Tibial nerve (tissue), 4 donors: ENCODE data around the gene ARPC1B. TPM values are rescaled to one million over a fixed set of nuclear protein-coding genes. Genes with fewer than 3 reads are reported as not detected.
A peak's percentile ranks its signal among the peaks of the same experiment; 100 is the strongest.

ENCODE experiments used
- DNase-seq, 2 donors: peaks; one replicate each; pipeline ENCODE4 v3.0.0-alpha.2; 2019; ENCODE audit warnings: low spot score in 2 of 2
- H3K27ac ChIP-seq, 4 donors: fragments of 200-600 bp; sonication (generic) in 3 of 4; one replicate each; pipeline ENCODE4 v1.5.1; 2017 to 2019; ENCODE audit warnings: mild to moderate bottlenecking in 1 of 4
- H3K27me3 ChIP-seq, 2 donors: fragments of 200-600 bp; sonication (generic) in 1 of 2; one replicate each; pipeline versions ENCODE4 v1.5.1 to v1.6.0; 2017 to 2019
- H3K36me3 ChIP-seq, 3 donors: fragments of 200-600 bp; sonication (generic); one replicate each; pipeline ENCODE4 v1.5.1; 2018 to 2019
- H3K4me1 ChIP-seq, 4 donors: fragments of 200-600 bp; sonication (generic) in 3 of 4; one replicate each; pipeline ENCODE4 v1.5.1; 2017 to 2019
- H3K4me3 ChIP-seq, 4 donors: fragments of 200-600 bp; sonication (generic) in 3 of 4; one replicate each; pipeline ENCODE4 v1.5.1; 2017 to 2019; ENCODE audit warnings: mild to moderate bottlenecking in 1 of 4, moderate library complexity in 1 of 4
- H3K9me3 ChIP-seq, 4 donors: fragments of 200-600 bp; sonication (generic) in 3 of 4; one replicate each; pipeline ENCODE4 v1.5.1; 2017 to 2019
- EP300 ChIP-seq, 2 donors: sonication (generic); formaldehyde crosslinking; IDR thresholded peaks; one replicate each; pipeline ENCODE4 v1.6.1; 2017; ENCODE audit warnings: antibody characterized with exemption in 2 of 2, mild to moderate bottlenecking in 1 of 2
- POLR2A ChIP-seq, 2 donors: fragments of 450-650 bp; IDR thresholded peaks; one replicate each; pipeline ENCODE4 v1.6.1; 2017; ENCODE audit warnings: antibody characterized with exemption in 2 of 2, mild to moderate bottlenecking in 2 of 2, moderate library complexity in 2 of 2
- WGBS, 2 donors: methylation state at CpG; one replicate each; pipeline ENCODE4 v1.1.5; 2018; 5-methylcytosine and 5-hydroxymethylcytosine counted together
- total RNA-seq, 4 donors: library from RNA; depleted of rRNA; stranded (reverse); fragments of >200 nt; gene quantifications; one replicate each; pipeline ENCODE4 v1.1.0, GENCODE V29; 2016
- TF ChIP-seq, protein P1 (sequence below), 5 experiments: fragments of 200-600 bp in 3 of 5; fragments of 450-650 bp in 2 of 5; sonication (generic) in 3 of 5; IDR thresholded peaks; one replicate each; pipeline ENCODE4 v1.5.1; 2016 to 2019; ENCODE audit warnings: antibody characterized with exemption in 5 of 5, mild to moderate bottlenecking in 3 of 5, moderate library complexity in 2 of 5

ARPC1B gene
- total RNA-seq, 4 donors from 2014 or later, result 178 to 337 (median 306) TPM

DNA sequence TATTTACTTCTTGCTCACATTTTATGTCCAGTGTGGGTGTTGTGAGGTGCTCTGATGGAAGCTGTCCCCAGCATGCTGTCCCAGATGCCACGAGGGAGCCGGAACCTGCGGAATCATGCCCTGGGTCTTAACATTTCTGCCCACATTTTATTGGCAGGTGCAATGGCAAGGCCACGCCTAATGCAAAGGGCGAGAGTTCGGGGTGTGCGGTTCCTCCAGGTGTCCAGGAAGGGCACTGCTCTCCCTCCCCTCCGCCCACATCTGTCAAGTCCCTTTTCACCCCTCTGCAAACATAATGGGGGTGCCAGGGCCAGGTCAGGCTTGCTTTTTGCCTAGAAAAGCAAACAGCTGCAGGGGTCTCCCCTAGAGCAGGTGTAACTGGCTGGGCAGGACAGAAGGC lies 17.5 kb downstream of the ARPC1B start:
- Histone ChIP-seq H3K27me3 (no peaks in the 10 kb centered on the region), H3K4me1 (peaks cover 0 to 50% (median 18%) of the 10 kb centered on the region in 4 donors), H3K27ac (peak overlapping the region; percentile 70 to 88 (median 76)), H3K9me3 (no peaks in the 10 kb centered on the region), H3K36me3 (peaks cover 0 to 89% (median 11%) of the 10 kb centered on the region in 3 donors), H3K4me3 (peak overlapping the region in 1 of 4 donors; percentile 53)
- TF ChIP-seq POLR2A (IDR thresholded peaks at IDR 0.05), result no peak
- DNase-seq, result no peak
- WGBS, 2 donors, result 83 to 89% methylated on average over 8 of the region's 8 CpGs

DNA sequence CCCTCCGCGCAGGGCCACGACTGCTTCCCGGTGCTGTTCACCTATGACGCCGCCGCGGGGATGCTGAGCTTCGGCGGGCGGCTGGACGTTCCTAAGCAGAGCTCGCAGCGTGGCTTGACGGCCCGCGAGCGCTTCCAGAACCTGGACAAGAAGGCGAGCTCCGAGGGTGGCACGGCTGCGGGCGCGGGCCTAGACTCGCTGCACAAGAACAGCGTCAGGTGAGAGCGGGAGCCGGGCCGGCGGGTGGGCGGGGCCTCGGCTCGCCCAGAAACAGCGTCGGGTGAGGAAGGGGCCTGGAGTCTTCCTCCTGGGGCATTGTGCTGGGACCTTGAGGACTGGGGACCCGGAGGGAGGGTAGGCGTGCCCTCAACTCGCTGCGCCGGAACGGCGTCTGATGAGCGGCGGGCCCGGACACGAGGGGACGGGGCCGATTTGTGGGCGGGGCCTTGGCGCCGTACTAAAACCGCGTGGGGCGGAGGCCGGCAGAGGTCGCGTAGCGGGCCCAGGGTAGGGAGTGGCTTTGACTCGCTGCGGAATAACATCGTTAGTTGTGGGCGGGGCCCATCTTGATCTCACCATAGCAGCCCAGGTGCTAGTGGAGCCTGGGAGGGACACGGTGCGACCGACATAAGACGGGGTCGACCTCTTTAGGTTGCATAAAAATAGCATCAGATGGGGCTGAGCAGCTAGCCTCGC lies 18.3 kb downstream of the ARPC1B start:
- Histone ChIP-seq H3K27me3 (no peaks in the 10 kb centered on the region), H3K36me3 (peaks cover 0 to 89% (median 16%) of the 10 kb centered on the region in 3 donors), H3K4me1 (peaks cover 0 to 58% (median 20%) of the 10 kb centered on the region in 4 donors), H3K27ac (peak overlapping the region; percentile 70 to 88 (median 76)), H3K9me3 (no peaks in the 10 kb centered on the region), H3K4me3 (peak overlapping the region; percentile 32 to 53 (median 48))
- peak; percentile 52 to 54 for DNase-seq
- 4 to 11% methylated on average over 31 to 39 of the region's 68 CpGs for WGBS, 2 donors
- TF ChIP-seq, protein P1, sequence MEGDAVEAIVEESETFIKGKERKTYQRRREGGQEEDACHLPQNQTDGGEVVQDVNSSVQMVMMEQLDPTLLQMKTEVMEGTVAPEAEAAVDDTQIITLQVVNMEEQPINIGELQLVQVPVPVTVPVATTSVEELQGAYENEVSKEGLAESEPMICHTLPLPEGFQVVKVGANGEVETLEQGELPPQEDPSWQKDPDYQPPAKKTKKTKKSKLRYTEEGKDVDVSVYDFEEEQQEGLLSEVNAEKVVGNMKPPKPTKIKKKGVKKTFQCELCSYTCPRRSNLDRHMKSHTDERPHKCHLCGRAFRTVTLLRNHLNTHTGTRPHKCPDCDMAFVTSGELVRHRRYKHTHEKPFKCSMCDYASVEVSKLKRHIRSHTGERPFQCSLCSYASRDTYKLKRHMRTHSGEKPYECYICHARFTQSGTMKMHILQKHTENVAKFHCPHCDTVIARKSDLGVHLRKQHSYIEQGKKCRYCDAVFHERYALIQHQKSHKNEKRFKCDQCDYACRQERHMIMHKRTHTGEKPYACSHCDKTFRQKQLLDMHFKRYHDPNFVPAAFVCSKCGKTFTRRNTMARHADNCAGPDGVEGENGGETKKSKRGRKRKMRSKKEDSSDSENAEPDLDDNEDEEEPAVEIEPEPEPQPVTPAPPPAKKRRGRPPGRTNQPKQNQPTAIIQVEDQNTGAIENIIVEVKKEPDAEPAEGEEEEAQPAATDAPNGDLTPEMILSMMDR (IDR thresholded peaks at IDR 0.05), result no peak
- TF ChIP-seq POLR2A (IDR thresholded peaks at IDR 0.05) (peak in 1 of 2 donors; percentile 31), EP300 (IDR thresholded peaks at IDR 0.05) (peak in 1 of 2 donors; percentile 78)

DNA sequence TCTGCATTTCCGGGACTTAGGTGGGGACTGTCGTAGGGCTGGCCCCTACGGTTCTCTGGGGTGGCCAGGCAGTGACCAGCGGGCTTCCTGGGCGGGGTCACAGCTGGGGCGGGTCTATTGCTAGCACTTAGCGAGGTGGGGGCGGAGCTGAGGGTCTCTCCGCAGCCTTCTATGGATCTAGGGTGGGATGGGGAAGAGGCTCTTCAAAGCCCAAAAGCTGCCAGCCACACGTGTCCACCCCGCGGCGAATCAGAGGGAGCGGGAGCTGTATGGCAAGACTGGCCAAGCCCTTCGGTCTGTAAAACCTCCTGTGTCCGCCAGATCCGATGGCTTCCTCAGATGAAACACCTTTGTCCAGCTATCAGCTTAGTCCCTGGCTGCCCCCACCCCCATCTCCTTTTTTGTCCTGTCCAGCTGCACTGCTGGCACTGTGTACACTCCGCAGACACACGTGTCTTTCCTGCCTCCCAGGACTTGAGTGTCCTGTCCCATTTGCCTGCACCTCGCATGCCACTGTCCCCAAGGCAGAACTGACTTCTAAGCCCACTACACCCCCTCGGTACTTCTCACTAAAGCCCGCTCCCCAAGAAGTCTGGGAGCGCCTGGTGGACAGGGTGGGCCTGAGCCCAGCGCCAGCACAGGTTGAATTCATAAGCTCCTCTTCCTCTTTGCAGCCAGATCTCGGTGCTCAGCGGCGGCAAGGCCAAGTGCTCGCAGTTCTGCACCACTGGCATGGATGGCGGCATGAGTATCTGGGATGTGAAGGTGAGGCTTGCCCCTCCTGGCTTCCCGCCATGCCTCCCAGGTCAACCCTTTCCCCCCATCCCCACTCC lies 19.0 kb downstream of the ARPC1B start:
- peak overlapping the region; percentile 70 to 88 (median 76) for H3K27ac ChIP-seq
- peak overlapping the region; percentile 32 to 53 (median 48) for H3K4me3 ChIP-seq
- DNase-seq, result no peak
- TF ChIP-seq, protein P1 (IDR thresholded peaks at IDR 0.05), result no peak
- TF ChIP-seq POLR2A (IDR thresholded peaks at IDR 0.05) (no peak), EP300 (IDR thresholded peaks at IDR 0.05) (no peak)
- H3K4me1 ChIP-seq, result peaks cover 0 to 64% (median 20%) of the 10 kb centered on the region in 4 donors
- peaks cover 0 to 89% (median 9%) of the 10 kb centered on the region in 3 donors for H3K36me3 ChIP-seq
- no peaks in the 10 kb centered on the region for H3K9me3 ChIP-seq
- WGBS, 2 donors, result 47 to 63% methylated on average over 26 to 29 of the region's 30 CpGs
- H3K27me3 ChIP-seq, result no peaks in the 10 kb centered on the region

DNA sequence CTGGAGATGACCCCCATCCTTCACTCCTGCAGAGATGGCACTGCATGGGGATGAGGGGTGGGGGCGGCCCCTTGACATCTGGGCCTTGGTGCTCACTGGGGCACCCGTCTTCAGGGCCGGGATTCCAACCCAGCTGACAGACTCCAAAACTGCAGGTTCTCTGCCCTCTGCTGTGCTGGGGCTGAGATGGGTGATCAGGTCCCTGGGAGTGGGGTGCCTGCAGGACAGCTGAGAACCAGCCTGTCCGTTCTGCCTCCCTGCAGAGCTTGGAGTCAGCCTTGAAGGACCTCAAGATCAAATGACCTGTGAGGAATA lies 19.6 kb downstream of the ARPC1B start:
- Histone ChIP-seq H3K9me3 (no peaks in the 10 kb centered on the region), H3K27me3 (no peaks in the 10 kb centered on the region), H3K4me3 (no peak overlapping the region), H3K36me3 (peaks cover 0 to 89% (median 9%) of the 10 kb centered on the region in 3 donors), H3K27ac (peak overlapping the region in 1 of 4 donors; percentile 88), H3K4me1 (peaks cover 0 to 69% (median 20%) of the 10 kb centered on the region in 4 donors)
- DNase-seq, result no peak
- TF ChIP-seq POLR2A (IDR thresholded peaks at IDR 0.05) (no peak), EP300 (IDR thresholded peaks at IDR 0.05) (no peak)
- TF ChIP-seq, protein P1 (IDR thresholded peaks at IDR 0.05), result no peak
- 66 to 100% methylated on average over 2 to 4 of the region's 4 CpGs for WGBS, 2 donors

DNA sequence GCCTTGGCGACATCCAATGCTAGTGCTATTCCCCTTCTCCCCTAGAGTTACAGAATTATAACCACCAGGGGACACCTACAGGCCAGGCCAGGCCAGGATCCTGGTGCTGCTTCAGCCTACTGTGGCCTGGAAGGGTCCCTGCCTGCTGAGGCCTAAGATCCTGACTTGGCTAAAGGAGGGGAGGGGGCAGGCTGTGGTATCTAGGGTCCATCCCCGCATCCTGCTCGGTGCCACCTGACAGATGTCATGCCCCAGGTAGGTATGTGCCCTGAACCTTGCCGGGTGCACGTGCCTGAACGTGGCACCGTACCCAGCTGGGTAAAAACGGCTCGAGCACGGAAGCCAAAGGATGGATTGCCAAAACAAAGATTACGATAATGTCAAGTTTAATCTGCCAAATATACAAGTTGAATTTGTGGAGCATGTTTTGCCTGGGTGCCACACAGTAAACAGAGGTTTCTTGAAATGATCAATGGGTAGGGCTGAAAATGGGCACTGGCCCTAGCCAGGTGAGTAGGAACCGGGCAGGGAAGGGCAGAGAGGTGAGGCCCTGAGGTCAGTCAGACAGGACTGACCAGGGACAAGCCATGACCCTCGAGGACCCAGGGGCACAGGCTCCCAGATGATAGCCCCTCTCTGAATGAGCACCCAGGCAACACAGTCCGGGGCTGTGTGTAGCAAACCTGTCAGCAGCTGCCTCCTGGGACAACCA lies 21.2 kb downstream of the ARPC1B start:
- Histone ChIP-seq H3K4me3 (no peak overlapping the region), H3K4me1 (peaks cover 0 to 84% (median 20%) of the 10 kb centered on the region in 4 donors), H3K36me3 (peaks cover 0 to 89% (median 6%) of the 10 kb centered on the region in 3 donors), H3K9me3 (no peaks in the 10 kb centered on the region), H3K27ac (peak overlapping the region in 3 of 4 donors; percentile 15 to 88 (median 70)), H3K27me3 (no peaks in the 10 kb centered on the region)
- TF ChIP-seq, protein P1 (IDR thresholded peaks at IDR 0.05), result peak in 1 of 5 experiments; percentile 26
- TF ChIP-seq EP300 (IDR thresholded peaks at IDR 0.05), result no peak
- DNase-seq, result no peak
- 58 to 60% methylated on average over 14 of the region's 14 CpGs for whole genome bisulfite sequencing, 2 donors
